GM19395 (cell line): ENCODE measurements around the gene DGKA.
A peak's percentile ranks its signal among the peaks of the same experiment; 100 is the strongest.
"Not testable (repeated sequence)": the region's sequence is repeated elsewhere in the genome, so short reads cannot be mapped to it uniquely, and the experiment has no call there.

Source experiments
- ATAC-seq: cut with Tn5 transposase; IDR thresholded peaks from one replicate; pipeline ENCODE4 v1.9.1; 2021; ENCODE audit warnings: mild to moderate bottlenecking, moderate library complexity; ENCODE audit not compliant: unreplicated experiment

DGKA gene

DNA sequence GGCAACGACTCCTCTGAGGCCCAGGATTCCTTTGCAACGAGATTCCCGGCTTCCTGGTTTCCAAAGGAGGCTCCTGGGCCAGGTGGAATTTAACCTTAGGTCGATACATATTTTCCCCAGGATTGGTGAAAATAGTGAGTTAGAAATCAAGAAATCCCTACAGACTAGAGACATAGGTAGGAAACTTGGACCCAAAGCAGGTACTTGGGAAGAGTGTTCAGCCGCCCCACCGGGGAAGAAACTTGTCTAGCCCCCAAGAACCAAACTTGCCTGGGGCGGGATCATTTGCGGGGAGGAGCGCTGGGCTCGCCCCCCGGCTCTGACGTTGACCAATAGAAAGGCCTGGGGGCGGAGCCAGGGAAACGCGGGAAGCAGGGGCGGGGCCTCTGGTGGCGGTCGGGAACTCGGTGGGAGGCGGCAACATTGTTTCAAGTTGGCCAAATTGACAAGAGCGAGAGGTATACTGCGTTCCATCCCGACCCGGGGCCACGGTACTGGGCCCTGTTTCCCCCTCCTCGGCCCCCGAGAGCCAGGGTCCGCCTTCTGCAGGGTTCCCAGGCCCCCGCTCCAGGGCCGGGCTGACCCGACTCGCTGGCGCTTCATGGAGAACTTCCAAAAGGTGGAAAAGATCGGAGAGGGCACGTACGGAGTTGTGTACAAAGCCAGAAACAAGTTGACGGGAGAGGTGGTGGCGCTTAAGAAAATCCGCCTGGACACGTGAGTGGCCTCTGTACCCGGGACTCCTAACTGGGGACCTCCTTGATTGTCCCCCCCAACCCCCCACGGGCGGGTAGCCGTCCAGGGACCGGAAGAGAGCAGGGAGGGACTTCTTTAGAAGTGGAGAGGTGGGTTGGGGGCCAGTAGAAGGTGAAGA is 35.7 kb downstream of the DGKA start, which contains the start of gene CDK2:
Gene CDK2, plus strand, starts transcription at position 423 of the 874 bp plus-strand sequence. Its CDS starts 179 bp downstream, at position 602.
- peak; percentile 93 for ATAC-seq

DNA sequence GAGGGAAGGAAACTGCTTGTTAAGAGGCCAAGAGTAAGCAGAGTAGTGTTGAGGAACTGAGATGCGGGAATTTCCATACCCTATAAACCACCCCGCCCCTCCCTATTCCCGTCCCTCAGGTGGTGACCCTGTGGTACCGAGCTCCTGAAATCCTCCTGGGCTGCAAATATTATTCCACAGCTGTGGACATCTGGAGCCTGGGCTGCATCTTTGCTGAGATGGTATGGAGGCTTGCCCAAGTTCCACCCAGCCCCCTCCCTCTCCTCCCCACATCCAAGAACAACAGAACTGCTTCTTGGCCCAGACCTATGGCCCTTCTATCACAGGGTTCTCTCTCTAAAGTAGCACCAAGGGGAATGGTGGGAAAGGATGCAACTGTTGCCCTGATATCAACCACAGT is 38.4 kb downstream of the DGKA start:
- ATAC-seq: no peak

- no peak for ATAC-seq
Observed at GRCh38 chr12:55970775-55971174, 39.8 kb downstream of the DGKA start.

- ATAC-seq: no peak
Observed at GRCh38 chr12:55972042-55972441, 41.1 kb downstream of the DGKA start.

DNA sequence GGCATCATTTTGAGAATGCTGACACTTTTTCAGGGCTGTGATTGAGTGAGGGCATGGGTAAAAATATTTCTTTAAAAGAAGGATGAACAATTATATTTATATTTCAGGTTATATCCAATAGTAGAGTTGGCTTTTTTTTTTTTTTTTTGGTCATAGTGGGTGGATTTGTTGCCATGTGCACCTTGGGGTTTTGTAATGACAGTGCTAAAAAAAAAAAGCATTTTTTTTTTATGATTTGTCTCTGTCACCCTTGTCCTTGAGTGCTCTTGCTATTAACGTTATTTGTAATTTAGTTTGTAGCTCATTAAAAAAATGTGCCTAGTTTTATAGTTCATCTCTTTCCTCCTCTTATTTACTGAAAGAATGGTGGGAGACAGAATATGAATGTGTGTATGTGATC is 41.5 kb downstream of the DGKA start:
- ATAC-seq: no peak

DNA sequence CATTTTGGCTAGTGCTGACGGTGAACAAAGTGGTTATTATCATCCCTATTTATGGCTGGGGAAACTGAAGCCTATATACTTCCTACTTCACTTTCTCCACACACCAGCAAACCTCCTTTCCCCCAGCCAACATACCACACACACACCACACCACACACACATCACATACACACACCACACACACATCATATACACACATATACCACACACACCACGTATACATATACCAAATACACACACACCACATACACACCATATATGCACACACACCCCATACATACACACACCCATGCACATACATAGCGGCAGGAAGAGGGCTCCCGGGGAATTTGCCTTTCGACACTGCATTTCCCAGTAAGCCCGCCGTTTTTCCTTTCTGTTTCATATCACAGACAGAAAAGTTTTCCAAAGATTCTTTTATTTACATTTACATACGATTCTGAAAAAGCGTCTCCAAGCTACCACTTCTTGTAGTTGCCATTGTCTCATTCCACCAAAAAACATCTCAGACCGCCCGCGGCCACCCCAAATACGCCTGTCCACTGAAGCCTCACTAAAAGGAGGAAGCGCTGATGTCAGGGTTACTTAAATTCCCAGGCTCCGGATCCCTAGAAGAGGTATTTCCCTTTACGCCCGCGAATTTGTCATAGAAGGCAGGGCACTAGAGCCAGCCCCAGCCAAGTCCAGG is 42.1 kb downstream of the DGKA start:
- no peak for ATAC-seq

DNA sequence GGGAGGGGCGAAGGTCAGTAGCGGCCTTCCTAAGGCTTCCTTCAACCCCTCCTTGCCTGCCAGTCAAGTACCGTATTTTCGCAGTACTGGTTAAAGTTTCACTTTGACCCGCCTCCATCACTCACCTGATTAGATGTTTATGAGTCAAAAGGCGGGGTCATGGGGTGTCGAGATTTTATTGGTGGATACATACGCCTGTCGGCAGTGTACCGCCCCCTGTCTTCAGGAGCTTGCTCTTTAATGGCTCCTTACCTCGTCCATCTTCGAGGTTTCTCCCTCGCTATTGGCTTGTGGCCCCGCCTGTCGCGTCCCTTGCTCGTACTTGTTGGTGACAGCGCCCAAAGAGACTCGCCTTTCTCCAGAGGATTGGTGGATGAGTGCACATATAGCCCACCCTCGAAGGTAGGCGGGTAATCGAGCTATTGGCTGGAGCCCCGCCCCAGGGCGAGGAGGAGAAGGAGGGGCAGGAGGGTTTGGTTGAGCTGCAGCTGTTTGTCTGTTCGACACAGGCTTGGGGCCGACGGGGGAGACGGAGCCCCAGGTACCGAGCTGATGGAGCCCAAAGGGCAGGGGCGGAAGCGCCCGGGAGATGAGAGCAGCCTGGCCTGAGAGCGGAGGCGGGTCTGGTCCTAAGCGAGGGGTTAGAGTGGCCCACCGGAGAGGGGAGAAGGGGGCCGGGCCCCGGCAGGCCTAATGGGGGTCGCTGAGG is 42.8 kb downstream of the DGKA start, which contains the start of gene RAB5B:
Gene RAB5B, plus strand, starts transcription at position 480 of the 709 bp plus-strand sequence. CDS start 12,883 bp downstream, outside the sequence.
- peak; percentile 97 for ATAC-seq

DNA sequence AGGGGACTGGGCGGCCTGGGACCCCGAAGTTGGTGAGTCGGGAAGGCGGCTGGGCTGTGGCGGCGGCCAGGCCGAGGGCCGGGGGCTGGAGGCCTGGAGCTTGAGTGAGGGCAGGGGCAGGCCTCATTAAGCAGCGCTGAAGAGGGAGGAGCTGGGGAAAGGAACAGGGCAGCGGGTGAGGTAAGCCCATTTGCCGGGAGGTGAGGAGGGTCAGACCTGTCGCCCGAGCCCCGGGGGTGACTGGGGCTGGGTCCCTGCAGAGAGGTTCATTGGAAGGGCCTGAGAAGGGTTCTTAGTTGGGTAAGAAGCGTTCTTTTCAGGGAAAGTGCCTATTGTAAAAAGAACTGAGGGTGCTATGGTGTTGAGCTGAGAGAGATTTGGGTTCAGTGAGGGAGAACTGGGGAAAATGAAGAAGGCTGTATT is 43.4 kb downstream of the DGKA start:
- ATAC-seq: peak; percentile 22

GRCh38 chr12:55978393-55978792 is 47.4 kb downstream of the DGKA start:
- ATAC-seq: no peak

DNA sequence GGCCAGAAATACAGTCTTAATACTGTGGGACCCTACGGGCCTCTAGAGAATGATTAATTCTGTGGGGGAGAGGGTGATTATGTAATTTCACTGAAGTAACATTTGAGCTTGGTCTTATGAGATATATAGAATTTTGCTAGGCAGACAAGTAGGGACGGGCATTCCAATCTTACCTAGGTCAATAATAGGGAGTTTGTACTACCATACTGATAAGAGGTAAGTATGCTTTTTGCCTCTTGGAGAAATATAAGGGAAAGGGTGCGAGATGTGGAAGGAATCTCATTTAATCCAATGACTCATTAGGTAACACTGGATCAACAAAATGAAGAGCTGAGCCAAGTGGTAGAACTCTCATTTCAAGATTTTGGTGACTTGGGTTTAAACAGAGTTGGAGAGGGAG is 48.1 kb downstream of the DGKA start:
- no peak for ATAC-seq

DNA sequence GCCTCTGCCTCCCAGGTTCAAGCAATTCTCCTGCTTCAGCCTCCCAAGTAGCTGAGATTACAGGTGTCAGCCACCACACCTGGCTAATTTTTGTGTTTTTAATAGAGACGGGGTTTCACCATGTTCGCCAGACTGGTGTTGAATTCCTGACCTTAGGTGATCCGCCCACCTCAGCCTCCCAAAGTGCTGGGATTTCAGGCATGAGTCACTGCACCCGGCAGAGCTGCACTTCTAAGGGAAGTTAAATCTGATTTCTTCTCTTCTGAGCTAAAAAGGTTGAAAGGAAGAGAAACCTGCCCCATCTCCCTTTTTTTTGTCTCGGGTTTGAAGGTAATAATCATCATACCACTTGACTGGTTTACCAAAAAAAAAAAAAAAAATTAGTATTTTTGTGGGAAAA is 50.9 kb downstream of the DGKA start:
- not testable (repeated sequence) for ATAC-seq

DNA sequence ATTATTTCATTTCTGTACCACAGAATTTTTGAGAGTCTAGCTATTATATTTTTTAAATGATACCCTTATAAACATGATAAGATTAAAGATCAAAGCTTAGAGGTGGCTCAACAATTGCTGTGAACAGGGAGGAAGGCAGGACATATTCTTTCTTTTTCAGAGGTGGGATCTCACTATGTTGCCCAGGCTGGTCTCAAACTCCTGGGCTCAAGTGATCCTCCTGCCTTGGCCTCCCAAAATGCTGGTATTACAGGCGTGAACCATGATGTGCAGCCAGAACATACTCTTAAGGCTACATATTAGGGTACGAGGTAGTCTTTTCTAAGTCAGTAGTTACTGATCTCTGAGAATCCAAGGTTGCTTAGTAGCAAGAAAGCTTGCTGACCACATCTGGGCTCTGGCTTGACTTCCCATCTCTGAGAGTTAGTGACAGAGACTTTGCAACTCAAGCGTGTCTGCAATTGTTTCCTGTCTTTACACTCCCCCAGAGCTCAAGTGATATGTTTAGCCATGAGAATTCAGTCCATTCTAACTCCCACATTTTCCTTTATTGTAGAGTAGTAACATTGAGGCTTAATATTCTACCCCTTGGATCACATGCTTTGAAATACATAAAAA is 51.5 kb downstream of the DGKA start:
- peak; percentile 89 for ATAC-seq

DNA sequence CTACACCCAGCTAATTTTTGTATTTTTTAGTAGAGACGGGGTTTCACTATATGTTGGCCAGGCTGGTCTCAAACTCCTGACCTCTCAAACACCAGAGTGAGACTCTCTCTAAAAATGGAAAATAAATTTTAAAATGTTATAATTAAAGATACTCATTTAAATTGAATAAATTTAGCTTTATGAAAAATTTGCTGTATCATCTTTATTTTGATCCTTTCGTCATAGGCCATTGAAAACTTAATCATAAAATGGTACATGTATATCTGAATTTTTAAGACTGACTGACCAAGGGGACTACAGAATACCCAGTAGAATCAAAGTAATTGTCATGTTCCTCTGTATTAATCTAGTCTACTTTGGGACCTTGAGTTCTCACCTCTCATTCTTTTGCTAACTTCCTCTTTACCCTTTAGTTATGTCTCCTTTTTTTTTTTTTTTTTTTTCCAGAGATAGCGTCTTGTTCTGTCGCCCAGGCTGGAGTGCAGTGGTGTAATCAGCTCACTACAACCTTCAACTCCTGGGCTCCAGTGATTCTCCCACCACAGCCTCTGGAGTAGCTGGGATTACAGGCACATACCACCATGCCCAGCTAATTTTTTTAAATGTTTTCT is 52.4 kb downstream of the DGKA start:
- ATAC-seq: no peak

DNA sequence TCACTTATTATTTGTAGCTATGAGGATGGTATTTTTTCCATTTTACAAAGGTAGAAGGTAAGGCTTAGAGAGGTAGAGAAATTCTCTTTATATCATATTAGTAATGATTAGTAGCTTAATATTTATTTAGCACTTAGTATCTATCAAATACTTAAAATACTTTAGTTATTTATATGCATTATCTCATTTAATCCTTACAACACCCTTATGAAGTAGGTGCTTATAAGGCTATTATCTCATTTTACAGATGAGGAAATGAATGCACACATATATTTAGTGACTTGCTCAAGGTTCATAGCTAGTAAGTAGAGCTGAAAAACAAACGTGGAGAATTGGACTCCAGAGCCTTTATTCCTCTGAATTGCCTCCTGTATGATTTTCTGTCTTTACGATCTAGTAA is 53.9 kb downstream of the DGKA start:
- ATAC-seq: no peak

GRCh38 chr12:55985341-55985740 is 54.4 kb downstream of the DGKA start:
- no peak for ATAC-seq

GRCh38 chr12:55985976-55986375 is 55.0 kb downstream of the DGKA start:
- ATAC-seq: not testable (repeated sequence)

DNA sequence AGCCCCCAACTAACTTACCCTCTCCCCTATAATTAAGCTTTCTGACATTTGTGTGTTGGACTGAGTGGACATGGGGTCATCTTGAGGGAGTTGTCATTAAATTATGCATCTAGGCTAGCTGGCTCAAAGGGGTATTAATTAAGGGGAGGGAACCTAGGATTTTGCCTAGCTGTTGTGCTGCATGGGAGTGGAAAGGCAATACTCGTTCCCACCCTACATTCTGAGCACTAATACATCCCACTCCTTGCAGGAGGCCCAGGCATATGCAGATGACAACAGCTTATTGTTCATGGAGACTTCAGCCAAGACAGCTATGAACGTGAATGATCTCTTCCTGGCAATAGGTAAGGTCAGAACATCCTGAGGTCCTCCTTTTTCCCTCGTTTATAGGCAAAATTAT is 60.1 kb downstream of the DGKA start:
- ATAC-seq: no peak

DNA sequence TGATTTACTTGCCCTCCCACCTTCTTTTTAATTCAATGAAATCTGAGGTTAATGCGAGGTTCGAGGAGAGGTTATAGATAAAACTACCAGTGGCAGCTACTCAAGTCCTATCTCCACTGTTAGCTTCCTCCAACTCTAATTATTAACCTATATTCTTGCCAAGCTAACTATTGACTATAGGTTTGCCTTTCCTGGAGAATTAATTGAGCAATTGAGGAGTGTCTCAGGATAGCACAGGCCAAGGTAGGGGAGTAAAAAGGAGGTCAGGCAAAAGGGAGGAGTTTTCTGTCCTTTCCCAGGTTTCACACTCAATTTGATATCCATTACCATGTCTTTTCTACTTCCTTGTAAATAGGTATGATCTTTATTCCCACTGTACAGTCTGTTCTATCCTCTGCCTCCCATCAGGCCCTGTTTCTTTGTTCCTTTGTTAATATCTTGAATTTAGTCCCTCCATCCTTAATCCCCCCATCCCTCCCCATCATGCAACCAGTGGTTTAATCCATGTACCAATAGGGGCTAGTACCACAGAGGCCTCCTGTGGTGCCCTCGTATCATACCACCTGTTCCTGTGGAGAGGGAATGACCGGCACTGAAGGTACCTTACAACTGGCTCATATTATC is 62.4 kb downstream of the DGKA start:
- no peak for ATAC-seq

- ATAC-seq: no peak
Observed at GRCh38 chr12:55995366-55995765, 64.4 kb downstream of the DGKA start.

DNA sequence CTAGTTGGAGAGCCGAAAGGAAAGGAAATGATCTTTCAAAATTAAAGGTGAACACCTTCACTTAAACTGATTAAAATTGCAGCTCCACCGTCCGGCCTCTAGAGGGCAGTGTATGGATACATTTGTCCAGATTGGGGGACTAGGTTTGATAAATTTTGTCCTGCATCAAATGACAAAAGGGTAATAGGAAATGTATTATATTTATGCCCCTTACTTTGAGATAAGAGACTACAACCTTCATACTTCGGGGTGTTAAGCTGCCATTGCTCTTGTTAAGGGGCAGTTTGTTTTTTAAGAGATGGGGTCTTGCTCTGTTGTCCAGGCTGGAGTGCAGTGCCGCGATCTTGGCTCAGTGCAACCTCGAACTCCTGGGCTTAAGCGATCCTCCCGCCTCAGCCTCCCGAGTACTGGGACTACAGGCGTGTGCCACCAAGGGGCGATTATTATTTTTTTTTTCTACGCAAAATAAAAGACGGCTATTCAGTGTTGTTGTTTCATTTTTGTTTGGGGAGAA is 65.3 kb downstream of the DGKA start:
- ATAC-seq: no peak
